HG03354 (cell line): ENCODE results near the gene BAIAP2L1.

Source experiments
- ATAC-seq: cut with Tn5 transposase; IDR thresholded peaks from one replicate; pipeline ENCODE4 v1.9.1; 2021; ENCODE audit warnings: mild to moderate bottlenecking; ENCODE audit not compliant: unreplicated experiment, poor library complexity, severe bottlenecking

The BAIAP2L1 gene

GRCh38 chr7:98250789-98251188 lies 150.1 kb downstream of the BAIAP2L1 start:
- ATAC-seq = no peak

- no peak for ATAC-seq
These were observed 151.8 kb downstream of the BAIAP2L1 start for GRCh38 chr7:98249106-98249505.

GRCh38 chr7:98248156-98248555 lies 152.7 kb downstream of the BAIAP2L1 start:
- ATAC-seq = no peak

GRCh38 chr7:98244871-98245270 lies 156.0 kb downstream of the BAIAP2L1 start:
- ATAC-seq = no peak

GRCh38 chr7:98242934-98243333 lies 158.0 kb downstream of the BAIAP2L1 start:
- ATAC-seq = no peak

GRCh38 chr7:98242342-98242741 lies 158.5 kb downstream of the BAIAP2L1 start:
- ATAC-seq = no peak

GRCh38 chr7:98241674-98242241 lies 159.1 kb downstream of the BAIAP2L1 start:
- no peak for ATAC-seq
